SIG-M5 (cell line): ENCODE measurements around the gene DNAH11.
"Not testable (repeated sequence)": the region's sequence is repeated elsewhere in the genome, so short reads cannot be mapped to it uniquely, and the experiment has no call there.

Experiments
- DNase-seq: peaks from one replicate; lab custom pipeline; 2025; lab: John Stamatoyannopoulos, UW

DNAH11 gene

DNA sequence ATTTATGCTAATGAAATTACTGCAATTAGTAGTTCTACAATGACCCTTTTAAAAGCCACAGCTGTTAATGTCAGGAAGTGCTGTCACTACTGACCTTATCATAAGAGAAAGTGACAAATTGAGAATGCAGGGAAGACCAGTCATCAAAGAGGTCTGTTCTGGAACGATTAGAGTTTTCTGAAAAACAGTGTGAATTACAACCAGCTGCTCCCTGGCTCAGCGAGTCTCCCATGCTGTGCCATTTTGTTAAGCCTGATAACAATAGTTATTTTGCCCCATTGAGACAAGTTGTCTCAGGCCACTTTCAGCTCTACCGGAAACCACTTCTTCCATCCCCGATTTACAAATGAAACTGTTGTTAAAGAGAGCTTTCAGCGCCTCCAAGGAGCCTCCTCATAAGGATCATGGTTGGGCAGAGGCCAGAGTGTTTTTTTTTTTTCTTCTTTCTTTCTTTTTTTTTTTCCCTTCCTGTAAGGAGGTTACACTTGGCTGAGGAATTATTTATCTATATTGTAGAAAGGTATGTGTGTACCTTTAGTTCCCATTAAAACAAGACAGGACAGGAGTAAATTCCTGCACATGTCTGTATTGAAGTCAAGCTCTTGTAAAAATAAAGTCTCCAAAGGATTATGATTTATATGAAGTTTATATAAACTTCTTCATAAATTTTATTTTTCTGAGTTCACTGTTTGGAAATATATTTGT lies 229.2 kb downstream of the DNAH11 start:
- no peak for DNase-seq

DNA sequence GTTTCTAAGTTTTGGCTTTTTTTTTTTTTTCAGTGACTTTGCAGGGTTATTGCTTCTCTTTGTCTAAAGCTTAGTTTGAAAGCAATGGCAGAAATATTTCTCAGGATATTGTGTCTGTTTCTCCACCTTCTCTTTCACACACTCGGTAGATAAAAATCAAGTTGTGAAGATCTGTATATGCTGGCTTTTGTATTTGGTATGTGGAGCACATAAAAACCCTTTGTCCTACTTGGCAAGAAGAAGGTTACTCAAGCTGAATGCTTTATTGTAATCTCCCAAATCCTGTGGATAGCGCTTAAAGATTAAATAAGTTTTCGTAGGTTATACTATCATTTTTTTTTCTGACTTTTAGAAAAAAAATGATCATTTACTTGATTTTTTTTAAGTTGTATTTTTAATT lies 230.5 kb downstream of the DNAH11 start:
- no peak for DNase-seq

DNA sequence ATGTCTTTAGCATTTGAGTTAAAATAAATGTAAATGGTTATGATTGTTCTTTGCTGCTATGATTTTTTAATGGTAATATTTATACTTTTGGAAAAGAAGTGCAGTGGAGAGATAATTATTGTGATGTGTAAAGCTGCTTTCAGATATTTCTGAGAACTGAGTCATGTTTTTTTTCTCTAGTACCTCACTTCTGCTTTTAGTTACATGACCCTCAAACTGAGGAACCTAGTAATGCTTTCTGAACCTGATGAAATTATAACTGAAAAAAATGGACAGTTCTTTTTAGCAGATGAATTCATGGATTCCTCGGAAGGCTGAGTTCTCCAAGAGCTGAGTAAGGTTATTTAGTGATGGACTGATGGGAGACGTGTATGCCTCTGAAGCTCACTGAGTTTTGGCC lies 235.1 kb downstream of the DNAH11 start:
- DNase-seq: no peak

DNA sequence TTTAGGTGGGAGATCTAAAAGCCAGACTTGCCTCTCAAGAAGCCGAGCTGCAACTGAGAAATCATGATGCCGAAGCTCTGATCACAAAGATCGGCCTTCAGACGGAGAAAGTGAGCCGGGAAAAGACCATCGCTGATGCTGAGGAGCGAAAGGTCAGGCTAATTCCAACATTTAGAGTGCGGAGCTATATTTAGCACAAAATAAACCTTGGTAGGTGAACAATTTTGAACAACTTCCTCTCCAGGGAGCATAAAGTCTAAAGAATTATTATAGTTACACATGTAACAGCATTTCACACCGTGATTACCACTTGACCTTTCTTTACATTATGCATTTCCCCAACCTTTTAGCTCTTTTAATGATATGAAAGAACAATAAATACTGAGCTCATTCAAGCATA lies 236.1 kb downstream of the DNAH11 start:
- DNase-seq: no peak

DNA sequence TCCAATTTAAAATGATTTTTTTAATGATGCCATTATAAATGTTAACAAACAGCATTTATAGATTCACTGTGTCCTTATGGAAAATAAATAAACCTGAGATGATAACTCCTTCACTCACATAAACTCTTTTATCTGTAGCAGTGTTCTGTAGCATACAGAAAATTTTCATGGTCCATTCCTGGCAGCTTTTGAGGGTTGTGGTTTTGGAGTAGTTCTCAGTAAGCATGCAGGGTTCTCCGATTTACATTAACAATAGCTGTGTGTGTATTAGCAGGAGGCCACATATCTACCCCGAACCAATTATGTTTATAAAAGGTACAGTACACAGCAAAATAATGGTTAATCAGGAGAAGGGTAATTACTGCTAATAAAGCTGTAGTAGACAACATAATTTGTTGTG lies 240.2 kb downstream of the DNAH11 start:
- no peak for DNase-seq

DNA sequence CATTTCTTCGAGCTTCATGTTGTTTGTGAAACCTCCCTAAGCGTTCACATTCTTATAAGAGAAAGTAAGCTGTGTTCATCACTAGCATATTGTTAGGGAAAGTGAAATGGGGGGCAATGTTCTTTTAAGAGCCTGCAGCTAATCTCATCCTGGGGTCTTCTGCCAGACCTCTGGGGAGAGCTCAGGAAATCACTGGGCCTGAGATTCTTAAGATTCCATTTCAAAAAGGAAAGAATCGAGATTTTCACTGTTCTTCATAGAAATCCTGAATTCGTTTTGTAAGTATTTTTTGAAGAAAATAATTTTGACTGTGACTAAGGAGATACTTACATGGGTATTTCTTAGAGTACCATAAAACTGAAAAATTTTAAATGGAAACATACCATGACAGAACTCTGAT lies 242.2 kb downstream of the DNAH11 start:
- no peak for DNase-seq

DNA sequence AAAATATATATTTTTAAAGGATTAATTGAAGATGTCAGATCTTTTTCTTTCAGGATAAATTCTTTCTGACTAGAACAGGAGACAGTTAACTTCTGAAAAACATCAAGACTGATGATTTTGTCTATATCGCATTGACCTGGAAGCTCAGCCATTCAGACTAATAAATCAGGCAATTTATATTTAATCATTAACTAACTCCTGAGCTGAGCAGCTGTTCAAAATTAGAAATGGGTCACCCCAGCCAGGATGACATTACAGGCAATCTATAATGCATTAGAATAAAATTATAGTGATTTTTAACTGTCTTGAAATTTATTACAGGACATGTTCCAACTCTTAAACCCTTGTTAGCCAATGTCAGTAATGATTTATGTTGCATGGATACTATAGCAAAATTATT lies 263.0 kb downstream of the DNAH11 start:
- DNase-seq: no peak

DNA sequence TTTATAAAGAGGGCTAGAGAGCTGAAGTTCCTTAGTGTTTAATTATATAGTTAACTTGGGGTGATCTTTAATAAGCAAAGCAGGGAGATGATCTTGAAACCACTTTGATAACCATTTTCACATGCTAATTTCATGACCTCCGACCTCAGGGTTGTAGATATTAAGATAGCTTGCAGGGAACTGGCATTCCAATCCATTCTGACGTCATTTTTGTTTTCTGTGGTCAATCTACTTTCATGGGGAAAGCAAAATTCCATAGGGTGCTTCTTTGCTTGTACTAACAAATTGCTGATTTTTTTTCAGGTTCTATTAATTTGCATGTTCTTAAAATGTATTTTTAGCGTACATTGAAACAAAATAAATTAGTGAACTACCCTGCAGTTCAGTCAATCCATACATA lies 263.5 kb downstream of the DNAH11 start:
- no peak for DNase-seq

DNA sequence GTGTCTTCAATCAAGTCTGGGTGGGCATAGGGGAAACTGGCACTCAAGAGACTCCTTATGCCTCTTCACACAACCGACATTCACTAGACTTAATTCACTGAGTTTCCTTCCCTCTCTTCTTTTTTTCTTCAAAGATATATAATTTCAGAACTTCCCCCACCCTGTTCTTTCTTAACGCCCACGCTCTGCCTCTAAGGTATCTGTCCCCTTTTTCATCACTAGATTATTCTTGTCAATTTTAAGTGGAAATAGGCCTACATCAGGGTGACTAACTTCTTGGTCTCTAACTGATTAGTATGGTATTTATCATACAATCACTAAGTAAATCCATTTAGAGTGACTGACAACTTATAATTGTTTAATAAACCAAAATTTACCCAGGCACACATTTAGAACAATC lies 276.2 kb downstream of the DNAH11 start:
- no peak for DNase-seq

DNA sequence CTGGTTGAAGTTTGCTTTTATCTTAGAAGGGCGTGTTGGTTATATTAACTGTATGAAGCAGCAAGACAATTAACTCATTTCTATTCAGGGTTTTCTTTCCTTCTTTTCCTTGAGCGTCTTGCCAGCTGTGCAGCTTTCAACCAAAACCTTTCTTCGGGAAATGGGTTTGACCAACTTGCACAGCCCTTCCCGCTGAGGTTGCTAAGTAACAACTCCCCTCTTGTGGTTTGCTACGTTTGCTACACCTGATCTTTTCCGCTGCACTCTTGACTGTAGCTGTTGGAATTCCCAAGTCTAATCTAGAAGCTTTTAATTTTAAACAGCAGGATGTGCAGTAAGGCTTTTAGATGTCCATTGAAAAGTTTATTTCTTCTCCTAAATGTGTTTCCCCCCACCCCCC lies 286.0 kb downstream of the DNAH11 start:
- DNase-seq: no peak

DNA sequence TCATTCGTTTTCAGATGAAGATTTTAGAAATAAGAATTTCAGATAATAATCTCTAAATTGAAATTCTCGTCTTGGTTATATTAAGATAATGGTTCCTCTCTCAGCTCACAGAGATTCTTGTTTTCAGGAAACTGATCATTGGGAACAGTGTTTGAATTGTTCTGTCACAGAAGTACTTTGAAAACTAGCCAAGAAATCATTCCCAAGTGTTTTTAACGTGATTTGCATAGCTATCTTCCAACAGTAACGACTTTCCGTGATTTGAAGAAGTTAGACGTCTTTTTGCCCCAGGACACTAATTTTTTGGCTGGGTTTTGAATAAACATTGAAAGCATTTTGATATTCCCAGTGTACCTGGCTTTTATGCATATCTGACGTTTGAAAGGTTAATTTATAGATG lies 286.9 kb downstream of the DNAH11 start:
- DNase-seq: no peak

DNA sequence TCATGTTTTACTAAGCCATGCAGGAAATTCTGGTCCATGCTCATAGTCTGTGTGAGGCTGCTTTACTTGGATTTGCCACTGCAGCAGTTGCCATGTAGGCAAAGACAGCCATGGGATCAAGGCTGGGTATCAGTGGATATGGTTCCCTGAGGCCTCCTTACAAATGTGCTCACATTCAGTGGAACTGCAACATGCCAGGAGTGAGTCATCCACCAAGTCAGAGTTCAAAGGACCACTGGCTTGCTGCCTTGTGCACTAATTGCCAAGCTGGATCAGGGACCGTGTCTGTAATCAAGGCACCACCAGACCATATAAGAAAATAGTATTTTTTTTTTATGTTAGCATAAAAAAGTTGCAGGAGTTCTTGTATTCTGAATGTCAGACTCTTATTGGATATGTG lies 301.9 kb downstream of the DNAH11 start:
- DNase-seq: no peak

DNA sequence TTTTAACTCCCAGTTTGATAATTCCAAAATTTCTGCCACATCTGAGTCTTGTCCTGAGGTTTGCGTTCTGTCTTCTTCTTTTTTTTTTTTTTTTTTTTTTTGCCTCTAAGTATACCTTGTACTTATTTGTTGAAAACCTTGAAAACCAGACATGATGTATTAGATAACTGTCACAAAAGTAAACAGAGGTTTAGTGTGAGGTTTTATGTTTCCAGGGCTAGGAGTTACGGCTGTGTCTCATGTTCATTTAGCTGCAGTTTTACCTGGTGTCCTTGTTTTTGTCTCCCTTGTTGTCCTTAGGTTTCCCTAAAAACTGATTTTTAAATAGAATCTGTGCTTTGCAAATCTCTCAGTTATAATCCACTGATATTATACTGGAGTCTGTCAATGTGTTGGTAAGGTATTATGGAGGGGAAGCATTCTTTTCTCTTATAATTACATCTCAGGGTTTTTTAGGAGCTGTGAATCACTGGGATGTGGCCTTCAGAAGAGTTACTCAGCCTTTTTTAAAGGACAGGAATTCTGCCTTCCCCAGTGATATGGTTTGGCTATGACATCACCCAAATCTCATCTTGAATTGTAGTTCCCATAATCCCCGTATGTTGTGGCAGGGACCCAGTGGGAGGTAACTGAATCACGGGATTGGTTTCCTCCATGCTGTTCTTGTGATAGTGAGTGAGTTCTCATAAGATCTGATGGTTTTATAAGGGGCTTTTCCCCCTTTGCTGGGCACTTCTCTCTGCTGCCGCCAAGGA lies 307.9 kb downstream of the DNAH11 start:
- DNase-seq: no peak

DNA sequence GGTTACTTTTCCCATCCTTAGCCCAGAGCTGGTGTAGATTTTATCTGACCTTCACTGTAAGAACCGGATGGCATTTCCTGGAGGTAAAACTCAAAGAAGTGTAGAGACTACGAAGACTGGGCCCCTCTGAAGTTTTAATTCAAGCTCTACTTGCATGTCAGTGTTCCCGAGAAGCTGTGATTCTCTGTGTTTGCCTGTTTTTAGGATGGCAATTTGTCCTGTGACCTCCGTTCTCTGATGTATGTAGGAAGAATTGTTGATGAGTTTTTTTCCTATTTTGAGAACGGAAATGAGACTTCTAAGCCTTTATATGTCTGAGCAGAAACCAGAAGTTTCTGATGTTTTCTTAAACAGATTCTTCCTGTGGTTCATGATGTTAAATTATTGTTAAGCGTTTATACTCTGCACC lies 308.7 kb downstream of the DNAH11 start:
- DNase-seq: no peak

DNA sequence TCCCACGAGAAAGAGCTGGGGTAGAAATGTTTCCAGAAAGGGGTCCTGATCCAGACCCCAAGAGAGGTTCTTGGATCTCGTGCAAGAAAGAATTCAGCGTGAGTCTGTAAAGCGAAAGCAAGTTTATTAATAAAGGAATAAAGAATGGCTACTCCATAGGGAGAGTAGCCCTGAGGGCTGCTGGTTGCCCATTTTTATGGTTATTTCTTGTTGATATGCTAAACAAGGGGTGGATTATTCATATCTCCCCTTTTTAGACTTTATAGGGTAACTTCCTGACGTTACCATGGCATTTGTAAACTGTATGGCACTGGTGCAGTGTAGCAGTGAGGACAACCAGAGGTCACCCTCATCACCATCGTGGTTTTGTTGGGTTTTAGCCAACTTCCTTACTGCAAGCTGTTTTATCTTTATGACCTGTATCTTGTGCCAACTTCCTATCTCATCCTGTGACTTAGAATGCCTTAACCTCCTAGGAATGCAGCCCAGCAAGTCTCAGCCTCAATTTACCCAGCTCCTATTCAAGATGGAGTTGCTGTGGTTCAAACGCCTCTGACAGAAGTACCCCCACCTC lies 322.9 kb downstream of the DNAH11 start:
- not testable (repeated sequence) for DNase-seq

DNA sequence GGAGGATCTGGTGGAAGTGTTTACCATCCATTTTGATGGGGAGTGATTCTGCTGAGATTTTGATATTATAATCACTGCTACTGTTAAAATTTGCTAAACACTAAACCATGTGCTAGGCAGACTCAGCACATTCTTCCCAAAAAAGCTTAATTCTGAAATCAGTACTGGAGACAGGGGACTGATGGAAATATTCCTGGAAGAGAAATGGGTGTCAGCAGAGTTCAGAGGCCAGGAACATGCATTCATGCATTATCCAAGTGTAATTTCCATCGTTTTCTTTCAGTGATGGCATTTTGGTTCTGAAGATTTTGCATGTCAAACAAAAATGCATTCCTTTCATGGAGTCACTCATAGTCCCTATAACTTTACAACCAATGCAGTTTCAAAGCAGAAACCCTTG lies 323.9 kb downstream of the DNAH11 start:
- no peak for DNase-seq

DNA sequence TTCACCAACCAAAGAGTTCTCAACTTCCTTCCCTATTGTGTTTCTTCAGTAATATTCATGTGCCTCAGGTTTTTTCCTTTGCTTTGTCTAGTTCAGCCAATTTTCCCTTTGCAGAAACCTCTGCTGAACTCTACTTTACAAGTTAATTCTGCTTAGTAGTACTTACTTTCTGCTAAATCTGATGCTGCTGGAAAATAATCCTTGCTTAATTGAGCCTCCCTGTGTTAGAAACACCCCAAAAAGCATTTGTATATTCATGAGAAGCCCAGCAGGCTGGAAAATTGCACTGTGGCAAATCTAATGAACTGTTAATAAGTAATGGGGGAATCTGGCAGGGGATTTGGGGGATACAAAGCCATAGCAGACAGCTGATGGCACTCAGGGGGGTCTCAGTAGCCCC lies 324.4 kb downstream of the DNAH11 start:
- DNase-seq: no peak

DNA sequence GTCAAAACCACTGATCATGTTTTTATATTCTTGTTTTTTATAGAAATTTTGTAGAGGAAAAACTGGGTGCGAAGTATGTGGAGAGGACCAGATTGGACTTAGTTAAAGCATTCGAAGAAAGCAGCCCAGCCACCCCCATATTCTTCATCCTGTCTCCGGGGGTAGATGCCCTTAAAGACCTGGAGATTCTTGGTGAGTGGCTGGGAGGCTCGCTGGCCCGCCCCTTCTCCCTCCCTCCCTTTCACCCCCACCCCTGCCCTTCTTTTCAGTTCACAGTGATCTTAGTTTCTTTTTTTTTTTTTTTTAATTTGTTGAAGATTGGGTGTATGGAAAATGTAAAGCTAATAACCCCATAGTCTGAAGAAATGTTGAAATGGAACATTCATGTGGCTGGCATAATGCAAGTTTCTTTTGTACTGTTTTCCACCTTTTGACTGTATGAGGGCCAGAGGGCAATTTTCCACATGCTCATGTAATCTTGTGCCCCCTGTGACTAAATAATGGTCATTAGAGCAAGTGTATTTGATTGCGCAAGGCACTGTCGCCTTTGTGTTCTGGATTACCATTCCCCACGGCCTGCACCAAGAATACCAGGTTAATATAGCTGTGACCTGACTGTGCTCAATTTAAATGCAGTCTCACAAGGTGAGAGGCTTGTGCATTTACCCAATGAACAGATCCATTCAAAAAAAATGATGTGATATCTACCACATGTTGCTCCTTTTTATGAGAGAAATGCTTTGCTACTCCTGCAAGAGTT lies 325.2 kb downstream of the DNAH11 start:
- no peak for DNase-seq

DNA sequence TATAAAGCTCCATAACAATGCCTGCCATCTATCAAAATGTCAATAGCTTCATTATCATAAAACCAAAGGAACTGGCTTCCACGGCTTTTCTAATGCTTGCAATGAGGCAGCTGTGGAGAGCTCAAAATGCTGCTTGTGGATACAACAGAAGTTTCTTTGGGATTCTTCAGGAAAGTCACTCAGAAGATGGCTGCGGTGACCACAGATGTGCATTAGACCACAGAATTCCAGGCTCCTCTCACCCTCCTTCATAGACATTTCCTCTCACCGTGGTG lies 325.7 kb downstream of the DNAH11 start:
- no peak for DNase-seq

DNA sequence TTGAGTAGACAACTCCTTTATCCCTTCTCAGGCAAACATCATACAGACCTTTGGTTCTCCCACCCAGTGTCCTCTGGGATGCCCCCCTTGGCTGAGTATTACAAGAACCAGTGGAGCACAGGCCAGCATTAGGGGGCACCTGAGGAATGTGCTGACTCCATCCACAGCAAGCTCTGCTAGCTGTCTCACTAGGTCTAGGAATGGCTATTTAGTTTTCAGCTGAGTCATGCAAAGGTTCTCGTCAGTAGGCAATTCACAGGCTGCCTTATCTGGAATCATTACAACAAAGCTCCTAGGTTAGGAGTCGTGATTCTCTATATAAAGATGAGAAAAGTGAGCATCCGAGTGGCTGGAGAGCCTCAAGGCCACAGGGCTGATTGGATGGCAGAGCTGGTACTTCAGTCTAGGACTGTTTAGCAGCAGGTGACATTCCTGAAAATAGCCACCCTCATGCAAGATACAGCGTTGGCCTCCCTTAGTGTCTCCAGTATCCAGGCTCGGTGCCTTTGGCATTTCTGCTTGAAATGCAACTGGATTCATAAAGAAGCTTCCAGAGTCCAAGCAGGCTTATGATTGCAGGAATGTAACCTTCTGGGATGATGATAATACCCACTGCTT lies 327.1 kb downstream of the DNAH11 start:
- DNase-seq: no peak

DNA sequence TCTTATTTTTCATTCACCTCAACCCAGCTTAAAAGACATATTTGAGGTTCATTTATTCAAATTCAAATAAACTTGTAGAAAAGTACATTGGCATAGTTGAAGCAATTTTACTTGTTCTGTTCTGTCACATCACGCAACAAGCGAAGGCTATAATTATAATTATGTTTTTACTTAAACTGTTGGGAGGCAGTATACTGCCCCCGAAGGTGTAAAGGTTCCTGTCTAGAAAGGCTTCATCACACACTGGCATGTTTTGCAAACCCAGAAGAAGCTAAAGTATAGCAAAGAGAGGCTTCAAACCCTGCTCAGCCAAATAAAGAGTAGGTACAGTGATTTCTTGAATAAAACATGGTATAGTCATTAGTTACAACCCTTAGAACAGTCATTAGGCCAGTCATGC lies 340.2 kb downstream of the DNAH11 start:
- no peak for DNase-seq

DNA sequence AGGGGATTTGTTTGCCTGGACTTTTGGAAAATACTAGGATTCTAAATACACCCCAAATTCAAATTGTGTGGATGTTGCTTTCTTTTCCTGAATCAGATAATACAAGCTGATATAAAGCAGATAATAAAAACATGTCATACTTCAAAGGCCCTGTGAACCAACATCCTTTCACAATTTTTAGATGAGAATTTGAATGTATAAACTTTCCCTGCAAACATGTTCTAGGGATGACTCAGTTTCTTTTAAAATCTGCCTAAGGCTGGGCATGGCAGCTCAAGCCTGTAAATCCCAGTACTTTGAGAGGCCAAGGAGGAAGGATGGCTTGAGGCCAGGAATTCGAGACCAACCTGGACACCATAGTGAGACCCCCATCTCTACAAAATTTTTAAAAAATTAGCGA lies 340.7 kb downstream of the DNAH11 start:
- DNase-seq: not testable (repeated sequence)

DNA sequence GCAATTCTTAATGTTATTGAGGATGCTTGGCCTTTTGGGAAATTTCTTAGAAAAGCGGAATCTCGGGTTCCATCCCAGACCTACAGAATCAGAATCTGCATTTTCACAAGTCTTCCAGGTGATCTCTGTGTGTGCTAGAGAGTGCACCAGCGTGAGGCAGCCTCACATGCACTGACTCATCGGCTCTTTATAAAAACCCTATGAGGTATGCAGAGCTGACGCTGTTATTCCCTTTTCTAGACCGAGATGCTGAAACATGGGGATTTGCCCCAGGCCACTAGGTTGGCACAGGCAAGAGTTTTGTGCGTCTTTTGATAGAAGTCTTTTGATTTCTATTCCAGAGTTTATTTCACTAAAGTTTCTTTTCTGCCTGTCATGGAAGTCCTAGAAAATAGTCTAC lies 341.7 kb downstream of the DNAH11 start:
- DNase-seq: no peak
